K562 (cell line): ENCODE data around the gene DAAM1.

Experiments used
- DPF2 ChIP-seq: fragments of 450-650 bp; IDR thresholded peaks from 2 replicates; pipeline ENCODE4 v1.6.1; 2016
- FOXM1 ChIP-seq, 2 experiments: fragments of 450-650 bp in 1 of 2; sonication (generic) in 1 of 2; formaldehyde crosslinking in 1 of 2; IDR thresholded peaks; 2 replicates each; pipeline versions ENCODE4 v1.6.1 to v1.9.0; 2017 to 2022; ENCODE audit warnings: low read depth in 2 of 2, mild to moderate bottlenecking in 2 of 2, missing genetic modification reagents in 1 of 2, moderate library complexity in 1 of 2
- HMG20B ChIP-seq: fragments of 250-450 bp; sonication (Bioruptor Pico); IDR thresholded peaks from 2 replicates; pipeline ENCODE4 v1.5.0; 2021; ENCODE audit warnings: mild to moderate bottlenecking
- MXI1 ChIP-seq: IDR thresholded peaks from 2 replicates; pipeline ENCODE4 v1.6.1; 2011; ENCODE audit warnings: low read depth, mild to moderate bottlenecking, improper control_type of control experiment, low read length
- MYBL2 ChIP-seq, 2 experiments: fragments of 450-650 bp in 1 of 2; sonication (generic) in 1 of 2; formaldehyde crosslinking in 1 of 2; IDR thresholded peaks; 2 replicates each; pipeline versions ENCODE4 v1.6.1 to v1.8.1; 2017 to 2022; ENCODE audit warnings: borderline replicate concordance in 1 of 2, inconsistent platforms in 1 of 2, low read depth in 1 of 2, mild to moderate bottlenecking in 1 of 2, missing genetic modification reagents in 1 of 2, moderate library complexity in 1 of 2
- RBM25 ChIP-seq: fragments of 200-400 bp; formaldehyde crosslinking; IDR thresholded peaks from 2 replicates; pipeline ENCODE4 v1.6.1; 2018; ENCODE audit warnings: low read length, low read depth, moderate library complexity; ENCODE audit not compliant: severe bottlenecking
- ZNF143 ChIP-seq: sonication (generic); formaldehyde crosslinking; IDR thresholded peaks from 2 replicates; pipeline ENCODE4 v1.9.0; 2022; ENCODE audit warnings: mild to moderate bottlenecking, missing genetic modification reagents
- ZNF224 ChIP-seq: sonication (generic); formaldehyde crosslinking; IDR thresholded peaks from 2 replicates; pipeline ENCODE4 v1.8.0; 2022; ENCODE audit warnings: mild to moderate bottlenecking, missing genetic modification reagents
- ZNF253 ChIP-seq: fragments of 250-450 bp; sonication (Bioruptor Pico); conservative IDR thresholded peaks from 2 replicates; pipeline ENCODE4 v1.6.1; 2021; ENCODE audit warnings: mild to moderate bottlenecking
- TF ChIP-seq, protein P1 (sequence below): fragments of 250-450 bp; sonication (Bioruptor Pico); IDR thresholded peaks from 2 replicates; pipeline ENCODE4 v1.5.0; 2022; ENCODE audit warnings: mild to moderate bottlenecking
- TF ChIP-seq, protein P2 (sequence below), 3 experiments: IDR thresholded peaks in 2 of 3; conservative IDR thresholded peaks in 1 of 3; 2 replicates each; pipeline ENCODE4 v1.5.1; 2011 to 2012; ENCODE audit warnings: low read length in 3 of 3, mild to moderate bottlenecking in 3 of 3, control low read depth in 2 of 3, improper control_type of control experiment in 1 of 3, inconsistent platforms in 1 of 3, low read depth in 1 of 3, mixed read lengths in 1 of 3, moderate library complexity in 1 of 3; ENCODE audit not compliant: insufficient read depth in 2 of 3
- TF ChIP-seq, protein P3 (sequence below): fragments of 450-650 bp; conservative IDR thresholded peaks from 2 replicates; pipeline ENCODE4 v1.6.1; 2016; ENCODE audit warnings: missing genetic modification characterization, low read depth, mild to moderate bottlenecking, missing compliant biosample characterization, moderate library complexity

- TF ChIP-seq, protein P1, sequence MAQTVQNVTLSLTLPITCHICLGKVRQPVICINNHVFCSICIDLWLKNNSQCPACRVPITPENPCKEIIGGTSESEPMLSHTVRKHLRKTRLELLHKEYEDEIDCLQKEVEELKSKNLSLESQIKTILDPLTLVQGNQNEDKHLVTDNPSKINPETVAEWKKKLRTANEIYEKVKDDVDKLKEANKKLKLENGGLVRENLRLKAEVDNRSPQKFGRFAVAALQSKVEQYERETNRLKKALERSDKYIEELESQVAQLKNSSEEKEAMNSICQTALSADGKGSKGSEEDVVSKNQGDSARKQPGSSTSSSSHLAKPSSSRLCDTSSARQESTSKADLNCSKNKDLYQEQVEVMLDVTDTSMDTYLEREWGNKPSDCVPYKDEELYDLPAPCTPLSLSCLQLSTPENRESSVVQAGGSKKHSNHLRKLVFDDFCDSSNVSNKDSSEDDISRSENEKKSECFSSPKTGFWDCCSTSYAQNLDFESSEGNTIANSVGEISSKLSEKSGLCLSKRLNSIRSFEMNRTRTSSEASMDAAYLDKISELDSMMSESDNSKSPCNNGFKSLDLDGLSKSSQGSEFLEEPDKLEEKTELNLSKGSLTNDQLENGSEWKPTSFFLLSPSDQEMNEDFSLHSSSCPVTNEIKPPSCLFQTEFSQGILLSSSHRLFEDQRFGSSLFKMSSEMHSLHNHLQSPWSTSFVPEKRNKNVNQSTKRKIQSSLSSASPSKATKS (CRISPR knock-in tag) = no peak
- TF ChIP-seq ZNF143 (CRISPR knock-in tag) = no peak
- no peak for TF ChIP-seq ZNF224
- TF ChIP-seq, protein P2, sequence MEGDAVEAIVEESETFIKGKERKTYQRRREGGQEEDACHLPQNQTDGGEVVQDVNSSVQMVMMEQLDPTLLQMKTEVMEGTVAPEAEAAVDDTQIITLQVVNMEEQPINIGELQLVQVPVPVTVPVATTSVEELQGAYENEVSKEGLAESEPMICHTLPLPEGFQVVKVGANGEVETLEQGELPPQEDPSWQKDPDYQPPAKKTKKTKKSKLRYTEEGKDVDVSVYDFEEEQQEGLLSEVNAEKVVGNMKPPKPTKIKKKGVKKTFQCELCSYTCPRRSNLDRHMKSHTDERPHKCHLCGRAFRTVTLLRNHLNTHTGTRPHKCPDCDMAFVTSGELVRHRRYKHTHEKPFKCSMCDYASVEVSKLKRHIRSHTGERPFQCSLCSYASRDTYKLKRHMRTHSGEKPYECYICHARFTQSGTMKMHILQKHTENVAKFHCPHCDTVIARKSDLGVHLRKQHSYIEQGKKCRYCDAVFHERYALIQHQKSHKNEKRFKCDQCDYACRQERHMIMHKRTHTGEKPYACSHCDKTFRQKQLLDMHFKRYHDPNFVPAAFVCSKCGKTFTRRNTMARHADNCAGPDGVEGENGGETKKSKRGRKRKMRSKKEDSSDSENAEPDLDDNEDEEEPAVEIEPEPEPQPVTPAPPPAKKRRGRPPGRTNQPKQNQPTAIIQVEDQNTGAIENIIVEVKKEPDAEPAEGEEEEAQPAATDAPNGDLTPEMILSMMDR (IDR thresholded peaks at IDR 0.05 in 2 of 3, conservative IDR thresholded peaks at IDR 0.05 in 1 of 3; ENCODE audit: insufficient read depth in 2 of 3, low read depth in 1 of 3, low read length in 3 of 3) = no peak
- TF ChIP-seq MXI1 = no peak
- TF ChIP-seq DPF2 = no peak
- TF ChIP-seq RBM25 = no peak
- no peak for TF ChIP-seq MYBL2 (IDR thresholded peaks at IDR 0.05; ENCODE audit: low read depth)
- no peak for TF ChIP-seq MYBL2 (CRISPR knock-in tag; IDR thresholded peaks at IDR 0.05; ENCODE audit: borderline replicate concordance)
- TF ChIP-seq, protein P3, sequence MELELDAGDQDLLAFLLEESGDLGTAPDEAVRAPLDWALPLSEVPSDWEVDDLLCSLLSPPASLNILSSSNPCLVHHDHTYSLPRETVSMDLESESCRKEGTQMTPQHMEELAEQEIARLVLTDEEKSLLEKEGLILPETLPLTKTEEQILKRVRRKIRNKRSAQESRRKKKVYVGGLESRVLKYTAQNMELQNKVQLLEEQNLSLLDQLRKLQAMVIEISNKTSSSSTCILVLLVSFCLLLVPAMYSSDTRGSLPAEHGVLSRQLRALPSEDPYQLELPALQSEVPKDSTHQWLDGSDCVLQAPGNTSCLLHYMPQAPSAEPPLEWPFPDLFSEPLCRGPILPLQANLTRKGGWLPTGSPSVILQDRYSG (tag) = no peak
- no peak for TF ChIP-seq ZNF253 (CRISPR knock-in tag)
- TF ChIP-seq FOXM1 (IDR thresholded peaks at IDR 0.05; ENCODE audit: low read depth) = no peak
- TF ChIP-seq FOXM1 (CRISPR knock-in tag; IDR thresholded peaks at IDR 0.05; ENCODE audit: low read depth) = no peak
- TF ChIP-seq HMG20B = no peak
These were observed 145.2 kb downstream of the DAAM1 start for GRCh38 chr14:59333668-59334067.
